Activated CD4-positive, alpha-beta T cell treated with anti-CD3 and anti-CD28 coated beads, Interleukin-2, amount 50 U/mL, for 24 hours (primary cell): ENCODE measurements around the gene SPEG.

ENCODE experiments used
- DNase-seq, 2 donors: peaks; one replicate each; pipeline ENCODE4 v3.0.0-alpha.2; 2020; ENCODE audit warnings: low read depth in 1 of 2, low spot score in 1 of 2

Gene SPEG

DNA sequence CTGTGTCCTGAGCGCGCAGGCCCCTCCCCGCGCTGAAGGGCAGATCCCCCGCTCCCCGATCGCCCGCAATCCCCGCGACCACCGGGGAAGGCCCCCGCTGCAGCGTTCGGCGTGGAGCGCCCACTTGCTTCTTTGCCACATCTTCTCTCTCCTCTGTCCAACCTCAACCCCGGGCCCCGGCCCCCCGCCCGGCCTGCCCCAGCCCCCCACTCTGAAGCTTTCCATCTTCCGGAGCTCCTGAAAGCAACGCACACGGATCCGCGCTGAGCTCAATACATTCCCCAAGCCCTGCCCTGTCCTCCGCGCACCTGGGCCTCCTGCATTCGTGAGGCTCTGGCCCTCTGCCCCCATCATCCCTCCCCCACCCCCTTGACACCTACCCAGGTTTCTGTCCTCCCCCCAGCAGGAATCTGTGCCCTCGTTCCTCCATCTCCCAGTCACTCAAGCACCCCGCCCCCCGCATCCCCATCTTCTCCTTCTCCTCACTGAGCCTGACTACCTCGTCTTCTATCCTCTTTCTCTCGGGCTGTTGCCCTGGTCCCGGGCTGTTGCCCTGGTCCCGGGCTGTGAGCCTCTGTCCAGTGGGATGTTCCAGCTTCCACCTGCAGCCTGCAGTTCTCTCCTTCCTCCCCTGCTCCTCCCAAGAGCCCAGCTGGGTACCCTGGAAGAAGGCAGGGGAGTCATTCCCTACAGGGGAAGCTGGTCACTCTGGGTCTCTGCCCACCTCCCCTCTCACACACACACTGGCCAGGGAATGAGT lies 7.8 kb downstream of the SPEG start:
- DNase-seq: no peak

DNA sequence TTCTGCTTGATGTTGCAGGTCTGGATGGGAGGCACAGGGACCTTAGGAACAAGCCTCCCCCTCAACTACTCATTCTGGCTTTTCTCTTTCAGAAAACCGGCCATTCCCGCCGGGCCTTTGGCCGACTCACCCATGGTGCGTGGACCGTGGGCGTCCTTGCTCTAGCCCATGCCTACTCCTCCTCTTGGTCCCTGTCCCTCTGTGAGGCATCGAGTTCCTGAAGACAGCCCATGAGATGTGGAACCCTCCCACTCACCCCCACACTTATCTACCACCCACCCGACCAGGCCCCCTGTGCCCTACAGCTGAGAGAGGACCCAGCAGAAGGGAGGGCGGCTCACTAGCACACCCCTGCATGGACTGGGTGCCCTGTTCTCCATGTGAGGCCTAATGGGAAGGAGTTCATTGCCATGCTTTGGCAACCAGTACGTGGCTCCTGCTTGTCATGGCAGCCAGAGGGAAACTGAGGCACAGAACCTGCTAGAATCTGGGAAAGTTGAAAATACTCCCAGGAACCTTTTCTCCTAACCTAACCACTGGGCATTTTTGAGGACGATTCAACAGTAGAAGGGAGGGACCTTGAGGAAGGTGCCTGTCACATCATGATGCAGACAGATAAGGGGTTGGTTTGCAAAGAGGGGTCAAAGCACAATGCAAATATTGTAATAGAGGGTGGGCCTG lies 8.5 kb downstream of the SPEG start:
- no peak for DNase-seq

DNA sequence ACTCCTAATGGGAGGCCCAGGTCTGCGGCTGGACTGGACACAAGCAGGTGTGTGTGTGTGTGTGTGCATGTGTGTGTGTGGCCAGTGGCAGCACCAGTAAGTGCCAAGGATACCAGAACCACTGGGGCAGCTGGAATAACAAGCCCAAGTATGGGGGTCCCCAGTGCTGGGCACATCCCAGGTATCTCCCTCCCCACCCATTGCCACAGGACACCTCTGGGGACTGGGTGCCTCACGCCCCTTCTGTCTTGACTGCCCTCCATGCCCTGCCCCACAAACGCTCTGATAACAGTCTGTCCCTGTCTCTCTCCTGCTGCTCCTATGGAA lies 9.0 kb downstream of the SPEG start:
- DNase-seq: no peak

DNA sequence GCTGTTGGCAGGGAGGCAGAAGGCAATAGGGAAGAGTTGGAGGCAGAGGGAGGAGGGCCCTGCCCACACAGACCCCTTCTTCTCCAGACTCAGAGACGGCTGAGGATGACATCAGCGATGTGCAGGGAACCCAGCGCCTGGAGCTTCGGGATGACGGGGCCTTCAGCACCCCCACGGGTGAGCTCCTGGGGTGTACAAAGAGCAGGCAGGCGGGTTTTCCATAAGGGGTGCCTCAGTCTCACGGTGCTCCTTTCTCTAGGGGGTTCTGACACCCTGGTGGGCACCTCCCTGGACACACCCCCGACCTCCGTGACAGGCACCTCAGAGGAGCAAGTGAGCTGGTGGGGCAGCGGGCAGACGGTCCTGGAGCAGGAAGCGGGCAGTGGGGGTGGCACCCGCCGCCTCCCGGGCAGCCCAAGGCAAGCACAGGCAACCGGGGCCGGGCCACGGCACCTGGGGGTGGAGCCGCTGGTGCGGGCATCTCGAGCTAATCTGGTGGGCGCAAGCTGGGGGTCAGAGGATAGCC lies 10.0 kb downstream of the SPEG start:
- DNase-seq: no peak

DNA sequence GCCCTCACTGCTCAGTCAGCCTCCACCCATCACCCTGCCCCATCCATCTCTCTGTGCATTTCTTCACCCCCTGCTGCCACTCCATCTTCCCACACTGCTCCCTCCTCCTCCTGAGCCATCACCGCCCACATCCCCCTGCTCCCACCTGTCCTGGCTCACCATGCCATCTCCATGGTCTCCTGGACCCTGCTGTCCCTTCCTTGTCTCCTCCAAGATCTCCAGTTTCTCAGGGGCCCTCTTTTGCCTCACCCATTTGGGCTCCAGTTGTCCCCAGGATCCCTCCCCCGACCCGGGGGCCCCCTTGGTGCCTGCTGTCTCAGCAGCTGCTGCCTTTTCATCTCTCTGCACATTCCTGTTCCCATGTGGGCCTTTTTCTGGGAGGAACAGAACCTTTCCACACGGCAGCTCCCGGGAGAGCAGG lies 10.6 kb downstream of the SPEG start:
- DNase-seq: no peak

DNA sequence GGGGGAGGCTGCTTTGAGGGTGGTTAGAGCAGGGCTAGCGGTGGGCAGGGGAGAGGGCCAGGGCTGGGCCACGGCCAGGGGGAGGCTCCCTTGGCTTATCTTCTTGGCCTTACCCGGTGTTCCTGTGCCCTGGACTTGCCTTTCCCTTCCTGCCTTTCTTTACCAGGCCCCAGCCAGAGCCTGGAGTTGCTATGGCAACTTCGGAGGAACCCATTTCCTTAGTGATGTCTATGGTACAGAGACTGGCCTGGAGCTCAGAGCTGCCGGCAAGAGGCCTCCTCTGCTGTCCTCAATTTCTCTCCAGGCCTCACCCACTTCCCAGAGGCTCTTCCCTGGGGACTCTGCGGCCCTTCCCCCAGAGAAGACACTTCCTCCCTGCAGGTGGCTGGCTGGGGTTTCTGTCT lies 11.5 kb downstream of the SPEG start:
- no peak for DNase-seq

DNA sequence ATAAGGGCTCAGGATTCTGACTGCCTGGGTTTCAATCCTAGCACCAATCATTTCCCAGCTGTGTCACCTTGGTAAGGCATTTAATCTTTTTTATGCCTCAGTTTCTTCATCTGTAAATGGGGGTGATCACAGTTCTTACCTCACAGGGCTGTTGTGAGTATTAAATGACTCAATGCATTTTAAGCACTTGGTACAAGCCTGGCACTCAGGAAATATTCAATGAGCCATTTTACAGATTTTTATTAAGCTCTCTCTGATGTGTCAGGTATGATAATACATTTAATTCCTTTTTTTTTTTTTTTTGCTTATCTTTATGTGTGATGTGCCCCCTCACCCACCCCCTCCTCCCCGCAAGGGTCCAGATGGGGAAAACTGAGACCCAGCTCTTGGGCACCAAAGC lies 12.0 kb downstream of the SPEG start:
- no peak for DNase-seq

DNA sequence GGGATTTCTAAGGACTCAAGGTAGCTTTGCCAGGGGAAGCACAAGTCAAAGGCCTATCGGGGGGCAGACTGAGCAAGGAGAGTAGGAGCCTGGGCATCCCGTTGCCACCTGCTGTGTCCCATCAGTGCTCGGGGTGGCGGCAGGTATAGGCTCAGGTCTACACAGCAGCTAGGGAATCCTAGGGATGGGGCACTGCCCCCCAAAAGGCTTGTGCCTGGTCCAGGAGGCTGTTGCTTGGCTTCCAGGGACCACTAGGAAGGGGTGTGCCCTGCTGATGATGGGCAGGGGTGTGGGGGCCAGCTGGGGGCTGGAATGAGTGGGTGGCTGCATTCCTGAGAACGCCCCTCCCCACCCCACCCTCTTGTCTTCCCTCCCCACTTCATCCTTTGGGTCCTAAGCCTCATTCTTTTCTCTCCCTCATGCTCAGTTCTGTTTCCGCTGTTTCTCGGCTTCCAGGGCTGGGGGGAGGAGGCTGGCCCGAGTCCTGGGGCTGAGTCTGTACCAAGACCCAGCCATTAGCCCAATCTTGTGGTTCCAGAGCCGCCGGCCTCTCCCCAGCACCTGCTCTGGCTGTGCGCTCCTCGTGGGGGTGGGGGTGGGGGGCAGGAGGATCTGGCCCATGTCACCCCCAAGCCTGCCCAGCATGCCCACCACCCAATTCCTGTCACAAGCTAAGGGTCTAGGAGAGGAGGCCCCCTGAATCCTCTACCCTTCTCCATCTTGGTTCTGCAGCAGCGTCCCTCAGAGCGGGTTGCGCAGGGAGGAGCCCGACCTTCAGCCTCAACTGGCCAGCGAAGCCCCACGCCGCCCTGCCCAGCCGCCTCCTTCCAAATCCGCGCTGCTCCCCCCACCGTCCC lies 12.8 kb downstream of the SPEG start:
- no peak for DNase-seq

DNA sequence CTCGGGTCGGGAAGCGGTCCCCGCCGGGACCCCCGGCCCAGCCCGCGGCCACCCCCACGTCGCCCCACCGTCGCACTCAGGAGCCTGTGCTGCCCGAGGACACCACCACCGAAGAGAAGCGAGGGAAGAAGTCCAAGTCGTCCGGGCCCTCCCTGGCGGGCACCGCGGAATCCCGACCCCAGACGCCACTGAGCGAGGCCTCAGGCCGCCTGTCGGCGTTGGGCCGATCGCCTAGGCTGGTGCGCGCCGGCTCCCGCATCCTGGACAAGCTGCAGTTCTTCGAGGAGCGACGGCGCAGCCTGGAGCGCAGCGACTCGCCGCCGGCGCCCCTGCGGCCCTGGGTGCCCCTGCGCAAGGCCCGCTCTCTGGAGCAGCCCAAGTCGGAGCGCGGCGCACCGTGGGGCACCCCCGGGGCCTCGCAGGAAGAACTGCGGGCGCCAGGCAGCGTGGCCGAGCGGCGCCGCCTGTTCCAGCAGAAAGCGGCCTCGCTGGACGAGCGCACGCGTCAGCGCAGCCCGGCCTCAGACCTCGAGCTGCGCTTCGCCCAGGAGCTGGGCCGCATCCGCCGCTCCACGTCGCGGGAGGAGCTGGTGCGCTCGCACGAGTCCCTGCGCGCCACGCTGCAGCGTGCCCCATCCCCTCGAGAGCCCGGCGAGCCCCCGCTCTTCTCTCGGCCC lies 13.6 kb downstream of the SPEG start:
- no peak for DNase-seq

DNA sequence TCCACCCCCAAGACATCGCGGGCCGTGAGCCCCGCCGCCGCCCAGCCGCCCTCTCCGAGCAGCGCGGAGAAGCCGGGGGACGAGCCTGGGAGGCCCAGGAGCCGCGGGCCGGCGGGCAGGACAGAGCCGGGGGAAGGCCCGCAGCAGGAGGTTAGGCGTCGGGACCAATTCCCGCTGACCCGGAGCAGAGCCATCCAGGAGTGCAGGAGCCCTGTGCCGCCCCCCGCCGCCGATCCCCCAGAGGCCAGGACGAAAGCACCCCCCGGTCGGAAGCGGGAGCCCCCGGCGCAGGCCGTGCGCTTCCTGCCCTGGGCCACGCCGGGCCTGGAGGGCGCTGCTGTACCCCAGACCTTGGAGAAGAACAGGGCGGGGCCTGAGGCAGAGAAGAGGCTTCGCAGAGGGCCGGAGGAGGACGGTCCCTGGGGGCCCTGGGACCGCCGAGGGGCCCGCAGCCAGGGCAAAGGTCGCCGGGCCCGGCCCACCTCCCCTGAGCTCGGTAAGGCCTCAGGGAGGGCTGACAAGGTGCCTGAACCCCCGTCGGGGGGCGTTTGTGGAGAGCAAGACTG lies 14.2 kb downstream of the SPEG start:
- DNase-seq: no peak

DNA sequence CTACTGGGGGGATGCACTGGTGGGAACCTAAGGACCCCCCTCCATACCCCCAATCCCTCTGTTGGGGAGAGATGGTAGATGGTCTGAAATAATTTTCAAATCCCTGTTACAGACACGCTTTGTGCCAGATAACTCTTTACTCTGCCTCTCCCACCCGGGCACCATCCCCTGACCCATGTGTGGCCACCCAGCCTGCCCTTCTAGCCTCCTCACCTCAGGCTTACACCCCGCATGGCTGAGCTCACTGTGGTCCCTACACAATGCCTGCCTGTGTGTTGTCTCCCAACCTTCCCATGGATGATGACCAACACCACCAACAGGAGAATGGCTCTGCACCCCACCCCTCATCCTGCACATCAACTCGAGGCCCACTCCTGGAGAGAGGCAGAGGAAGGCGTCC lies 15.0 kb downstream of the SPEG start:
- DNase-seq: no peak

DNA sequence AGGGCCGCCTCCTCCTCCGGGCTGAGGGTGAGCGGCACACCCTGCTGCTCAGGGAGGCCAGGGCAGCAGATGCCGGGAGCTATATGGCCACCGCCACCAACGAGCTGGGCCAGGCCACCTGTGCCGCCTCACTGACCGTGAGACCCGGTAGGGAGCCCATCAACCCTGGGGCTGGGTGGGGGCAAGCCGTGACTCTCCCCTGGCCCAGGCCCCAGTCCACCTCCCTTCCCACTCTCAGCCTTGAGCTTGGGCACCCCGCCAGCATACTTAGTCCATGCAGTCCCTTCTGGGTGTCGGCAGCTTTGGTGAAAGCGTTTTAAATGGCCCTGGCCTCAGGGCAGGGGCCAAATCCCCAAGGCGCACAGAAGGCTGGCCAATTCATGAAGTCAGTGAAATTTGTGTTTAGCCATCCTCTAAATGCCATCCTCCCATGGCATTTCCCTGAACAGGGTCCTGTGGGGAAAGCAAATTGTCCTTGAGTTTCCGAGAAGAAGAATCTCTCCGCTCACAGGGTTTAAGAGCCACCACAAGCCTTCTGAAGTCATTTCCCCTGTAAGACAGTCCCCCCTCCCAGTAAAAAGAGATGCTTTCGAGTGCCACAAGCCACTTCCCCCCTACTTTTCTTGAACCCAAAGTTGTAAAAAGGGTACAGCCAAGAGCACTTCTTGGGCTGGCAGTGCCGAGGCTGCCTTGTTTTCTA lies 17.2 kb downstream of the SPEG start:
- DNase-seq: no peak

DNA sequence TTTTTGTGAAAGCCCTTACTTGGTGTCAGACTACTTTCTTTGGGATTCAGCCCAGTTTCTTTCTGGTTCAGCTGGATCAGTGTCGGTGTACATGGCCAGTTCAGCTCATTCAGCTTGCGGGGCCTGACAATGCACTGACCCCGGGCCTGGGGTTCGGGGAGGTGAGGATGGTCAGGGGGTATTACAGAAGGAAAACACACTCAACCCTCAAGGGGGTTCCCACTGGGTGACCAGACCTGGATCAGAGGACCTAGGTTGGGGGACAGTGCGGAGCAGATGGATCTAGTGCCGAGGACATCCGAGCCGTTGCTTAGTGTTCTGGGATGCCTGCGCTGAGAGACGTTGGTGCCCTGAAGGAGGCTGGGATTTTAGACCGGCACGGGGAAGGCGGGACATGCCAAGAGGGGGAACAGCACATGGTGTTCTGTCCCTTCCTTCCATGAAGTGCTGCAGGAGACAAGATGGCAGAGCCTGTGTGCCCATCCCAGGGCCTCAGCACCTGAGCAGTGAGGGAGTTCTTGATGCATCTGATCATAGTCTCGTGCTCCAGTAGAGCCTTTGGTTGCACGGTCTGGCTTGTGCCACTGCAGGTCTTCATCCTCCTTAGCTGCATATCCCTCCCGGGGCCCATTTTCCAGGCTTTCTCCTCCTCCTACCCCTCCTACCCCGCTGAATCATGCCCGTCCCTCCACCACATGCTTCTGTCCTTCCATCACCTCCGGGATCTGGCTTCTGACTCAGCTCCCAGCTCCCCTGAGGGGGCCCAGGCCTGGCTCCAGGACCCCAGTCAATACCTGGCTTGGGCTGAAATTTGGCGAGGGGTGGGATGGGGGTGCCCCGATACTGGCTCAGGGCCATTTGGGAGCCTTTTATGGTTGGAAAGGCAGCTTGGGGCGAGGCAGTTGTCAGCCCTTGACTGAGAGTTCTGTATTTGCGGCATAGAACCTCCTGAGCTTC lies 18.0 kb downstream of the SPEG start:
- no peak for DNase-seq

DNA sequence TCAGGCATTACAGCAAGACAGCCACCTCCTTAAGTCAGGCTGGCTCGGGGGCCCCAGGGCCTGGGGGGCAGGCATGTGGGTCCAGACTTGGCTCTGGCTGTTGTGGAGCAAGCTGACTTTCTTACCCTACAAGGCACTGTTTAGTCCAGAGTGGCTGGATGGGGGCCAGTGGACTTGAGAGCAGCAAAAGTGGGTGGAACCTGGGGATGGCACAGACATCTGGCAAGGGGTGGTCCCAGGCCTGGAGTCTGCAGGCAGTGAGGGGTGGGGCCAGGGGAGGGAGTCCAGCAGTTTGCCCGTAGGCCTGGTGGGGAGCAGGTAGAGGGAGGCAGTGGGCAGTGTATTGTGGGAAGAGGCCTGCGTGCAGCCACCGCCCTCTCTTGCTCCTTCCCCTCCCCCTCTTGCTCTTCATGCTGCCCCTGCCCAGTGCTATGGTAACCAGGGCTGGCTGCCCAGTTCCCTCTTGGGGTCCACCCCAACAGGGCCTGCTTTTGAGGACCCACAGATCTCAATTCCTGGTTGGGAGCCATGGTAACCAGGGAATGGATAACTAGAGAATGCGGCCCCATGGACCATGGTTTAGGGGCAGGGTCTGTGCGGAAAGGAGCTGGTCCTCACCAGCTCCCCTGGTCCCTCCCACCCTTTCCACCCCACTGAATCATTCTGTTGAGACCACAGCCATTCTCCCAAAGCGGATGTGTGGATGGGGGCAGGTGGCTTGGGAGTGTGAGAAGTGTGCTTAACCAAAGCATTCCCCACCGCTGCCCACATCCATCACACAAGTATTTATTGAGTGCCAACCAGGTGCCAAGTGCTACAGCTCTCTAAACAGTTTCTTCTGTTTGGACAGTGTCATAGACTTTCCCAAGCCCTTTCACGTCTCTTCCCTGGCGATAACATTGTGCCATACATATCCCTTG lies 19.3 kb downstream of the SPEG start:
- no peak for DNase-seq

DNA sequence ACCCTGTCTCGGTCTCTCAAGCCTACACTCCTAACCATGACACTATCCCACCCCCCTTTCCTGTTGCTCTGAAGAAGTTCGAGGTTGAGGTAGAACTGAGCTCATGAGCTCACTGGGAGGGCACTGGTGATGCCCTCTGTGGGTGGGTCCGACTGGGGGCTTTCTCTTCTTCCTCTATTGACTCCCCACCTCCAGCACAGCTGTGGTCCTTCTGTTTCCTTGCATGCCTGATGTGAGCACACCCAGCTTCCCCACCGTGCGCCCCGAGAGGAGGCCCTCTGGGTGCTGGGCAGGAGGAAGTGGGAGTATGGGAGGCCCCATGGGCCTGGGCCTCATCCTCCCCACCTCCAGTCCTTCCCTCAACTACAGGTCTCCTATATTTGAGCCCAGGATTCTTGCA lies 20.9 kb downstream of the SPEG start:
- no peak for DNase-seq

DNA sequence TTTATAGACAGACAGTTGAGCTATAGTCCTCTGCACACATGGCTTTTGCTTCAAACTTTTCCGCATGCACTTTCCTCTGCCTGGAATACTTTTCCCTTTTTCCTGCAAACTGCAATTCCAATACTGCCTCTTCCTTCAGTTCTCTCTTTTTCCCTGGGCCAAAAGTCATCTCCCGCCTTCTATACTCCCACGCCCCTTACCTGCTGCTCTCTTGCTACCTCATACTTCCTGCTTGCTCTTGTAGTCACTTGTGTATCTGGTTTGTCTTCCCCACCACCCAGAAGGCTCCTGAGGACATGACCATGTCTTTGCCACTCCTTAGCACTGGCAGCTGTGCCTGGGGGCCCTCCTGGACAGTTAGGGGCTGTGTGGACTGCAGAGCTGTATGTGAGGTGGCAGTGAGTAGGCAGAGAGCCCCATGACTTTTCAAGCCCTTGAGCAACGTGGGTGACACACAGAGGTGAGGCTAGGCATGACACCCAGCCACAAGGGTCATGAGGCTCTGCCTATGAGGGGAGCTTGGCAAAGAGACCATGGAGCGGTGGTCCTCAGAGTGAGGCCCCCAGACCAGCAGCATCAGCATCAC lies 23.2 kb downstream of the SPEG start:
- DNase-seq: no peak

DNA sequence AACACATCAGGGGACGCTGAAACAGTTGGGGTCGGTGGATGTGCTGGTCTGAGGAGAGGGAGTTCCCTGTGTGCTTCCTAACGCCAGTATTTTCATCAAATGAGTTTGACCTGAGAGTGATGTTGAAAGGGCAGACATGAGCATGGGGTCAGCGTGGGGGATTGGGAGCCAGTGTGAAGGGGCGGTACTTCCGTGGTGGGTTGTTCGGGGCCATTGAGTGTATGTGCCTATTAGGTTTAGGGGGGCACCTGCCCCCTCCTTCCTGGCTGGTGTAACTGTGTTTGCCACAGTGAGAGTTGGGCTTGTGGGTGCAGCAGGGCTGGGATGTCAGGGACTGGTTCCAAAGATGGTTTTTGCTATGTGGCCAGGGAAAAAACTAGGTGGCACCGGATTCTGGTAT lies 24.4 kb downstream of the SPEG start:
- DNase-seq: no peak
